ENCODE measurements around the gene GART. TPM values are rescaled to one million over a fixed set of nuclear protein-coding genes. Genes with fewer than 3 reads are reported as not detected.
A peak's percentile ranks its signal among the peaks of the same experiment; 100 is the strongest.

Gene GART
- total RNA-seq, 1 experiment from 2014 or later, result 241 TPM

DNA sequence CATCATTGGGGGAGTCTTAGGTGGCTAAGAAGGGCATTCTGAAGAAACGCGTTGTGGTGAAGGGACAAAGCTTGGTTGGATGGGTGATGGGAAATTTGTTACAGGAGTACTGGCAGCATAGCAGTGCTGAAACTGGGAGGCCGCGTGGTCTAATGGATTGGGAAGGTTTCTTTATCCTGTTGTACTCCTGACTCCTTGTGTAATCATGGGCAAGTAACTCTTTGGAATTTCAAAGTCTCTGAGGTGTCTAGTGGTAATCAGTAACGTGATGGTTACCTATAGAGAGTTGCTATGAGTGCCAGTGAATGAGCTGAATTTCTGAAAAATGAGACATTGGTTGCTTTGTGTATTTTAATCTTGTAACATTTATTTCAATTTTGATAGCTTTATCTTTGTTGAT lies 28.1 kb upstream of the GART start:
- Histone ChIP-seq H3K36me3 (ENCODE audit: control insufficient read depth in 1 of 2, insufficient read depth in 2 of 2, low read length in 2 of 2) (peaks cover 60 to 69% of the 10 kb centered on the region in 2 experiments), H3K9me3 (ENCODE audit: control insufficient read depth in 1 of 2, insufficient read depth in 1 of 2, low read depth in 1 of 2, low read length in 2 of 2) (no peaks in the 10 kb centered on the region), H3K4me3 (replicated peaks in 1 of 2; ENCODE audit: low read depth in 1 of 2, low read length in 2 of 2) (no peak overlapping the region), H3K9ac (ENCODE audit: low read length) (no peak overlapping the region), H2AFZ (ENCODE audit: low read depth, low read length, poor library complexity, severe bottlenecking) (no peak overlapping the region), H3K9me2 (ENCODE audit: insufficient read depth) (no peaks in the 10 kb centered on the region), H3K27me3 (ENCODE audit: insufficient read depth, low read length) (no peaks in the 10 kb centered on the region), H3K4me1 (ENCODE audit: control insufficient read depth in 1 of 2, insufficient read depth in 2 of 2, low read length in 2 of 2) (no peaks in the 10 kb centered on the region), H3K79me2 (ENCODE audit: insufficient read depth, low read length) (peaks cover 94% of the 10 kb centered on the region), H3K27ac (ENCODE audit: low read depth, low read length) (no peak overlapping the region), H4K20me1 (ENCODE audit: insufficient read depth) (peaks cover 16% of the 10 kb centered on the region; the same call in 1 of the 2 replicates), H3K4me2 (ENCODE audit: low read length) (no peak overlapping the region)
- BruUV-seq (replicated peaks), result TSS peak; percentile 3
- TF ChIP-seq CEBPB (IDR thresholded peaks at IDR 0.05; ENCODE audit: low read depth) (no peak), JUND (IDR thresholded peaks at IDR 0.05) (no peak), POLR2A (IDR thresholded peaks at IDR 0.05; ENCODE audit: borderline replicate concordance, extremely low read depth, insufficient read depth, insufficient read length) (no peak), ZFX (IDR thresholded peaks at IDR 0.05) (no peak), POLR2AphosphoS5 (IDR thresholded peaks at IDR 0.05; ENCODE audit: low read depth, low read length) (no peak), SIN3A (IDR thresholded peaks at IDR 0.05; ENCODE audit: low read depth) (no peak)
- TF ChIP-seq, protein P1, sequence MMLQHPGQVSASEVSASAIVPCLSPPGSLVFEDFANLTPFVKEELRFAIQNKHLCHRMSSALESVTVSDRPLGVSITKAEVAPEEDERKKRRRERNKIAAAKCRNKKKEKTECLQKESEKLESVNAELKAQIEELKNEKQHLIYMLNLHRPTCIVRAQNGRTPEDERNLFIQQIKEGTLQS (IDR thresholded peaks at IDR 0.05), result no peak
- TF ChIP-seq, protein P2, sequence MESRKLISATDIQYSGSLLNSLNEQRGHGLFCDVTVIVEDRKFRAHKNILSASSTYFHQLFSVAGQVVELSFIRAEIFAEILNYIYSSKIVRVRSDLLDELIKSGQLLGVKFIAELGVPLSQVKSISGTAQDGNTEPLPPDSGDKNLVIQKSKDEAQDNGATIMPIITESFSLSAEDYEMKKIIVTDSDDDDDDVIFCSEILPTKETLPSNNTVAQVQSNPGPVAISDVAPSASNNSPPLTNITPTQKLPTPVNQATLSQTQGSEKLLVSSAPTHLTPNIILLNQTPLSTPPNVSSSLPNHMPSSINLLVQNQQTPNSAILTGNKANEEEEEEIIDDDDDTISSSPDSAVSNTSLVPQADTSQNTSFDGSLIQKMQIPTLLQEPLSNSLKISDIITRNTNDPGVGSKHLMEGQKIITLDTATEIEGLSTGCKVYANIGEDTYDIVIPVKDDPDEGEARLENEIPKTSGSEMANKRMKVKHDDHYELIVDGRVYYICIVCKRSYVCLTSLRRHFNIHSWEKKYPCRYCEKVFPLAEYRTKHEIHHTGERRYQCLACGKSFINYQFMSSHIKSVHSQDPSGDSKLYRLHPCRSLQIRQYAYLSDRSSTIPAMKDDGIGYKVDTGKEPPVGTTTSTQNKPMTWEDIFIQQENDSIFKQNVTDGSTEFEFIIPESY (IDR thresholded peaks at IDR 0.05; ENCODE audit: extremely low read depth, insufficient replicate concordance, low read length), result no peak
- RAD21 ChIA-PET (ENCODE audit: low non-redundant PET in 1 of 2, low total read pairs in 2 of 2, uncharacterized antibody in 2 of 2, unreplicated experiment in 2 of 2), result no interaction called here
- intact Hi-C loops (cut with micrococcal nuclease), result no loop called here
- ATAC-seq (no peak), DNase-seq (ENCODE audit: low read depth, low spot score) (no peak)
- POLR2A ChIA-PET, result no interaction called here
- CTCF ChIA-PET, result no interaction called here

DNA sequence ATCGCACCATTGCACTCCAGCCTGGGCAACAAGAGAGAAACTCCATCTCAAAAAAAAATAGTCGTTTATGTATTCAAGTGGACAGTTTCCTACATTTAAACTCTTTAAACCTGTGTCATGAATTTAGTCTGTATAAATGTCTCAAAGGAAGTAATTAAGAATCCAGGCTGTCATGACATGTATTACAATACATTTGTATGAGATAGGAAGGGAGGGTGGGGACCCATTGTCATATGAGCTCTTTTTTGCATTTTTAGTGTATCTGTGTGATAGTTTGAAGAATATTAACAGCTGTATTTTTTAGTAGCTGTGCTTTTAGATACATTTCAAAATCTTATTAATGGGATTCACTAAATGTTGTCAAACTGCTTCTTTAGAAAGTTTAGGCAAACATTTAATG lies 26.5 kb upstream of the GART start:
- no peak overlapping the region for H3K4me3 ChIP-seq (replicated peaks in 1 of 2; ENCODE audit: low read depth in 1 of 2, low read length in 2 of 2)
- TF ChIP-seq EZH2phosphoT487 (IDR thresholded peaks at IDR 0.05; ENCODE audit: borderline replicate concordance), result no peak
- no peak for TF ChIP-seq SRF (IDR thresholded peaks at IDR 0.05; ENCODE audit: low read depth)
- TF ChIP-seq, protein P3, sequence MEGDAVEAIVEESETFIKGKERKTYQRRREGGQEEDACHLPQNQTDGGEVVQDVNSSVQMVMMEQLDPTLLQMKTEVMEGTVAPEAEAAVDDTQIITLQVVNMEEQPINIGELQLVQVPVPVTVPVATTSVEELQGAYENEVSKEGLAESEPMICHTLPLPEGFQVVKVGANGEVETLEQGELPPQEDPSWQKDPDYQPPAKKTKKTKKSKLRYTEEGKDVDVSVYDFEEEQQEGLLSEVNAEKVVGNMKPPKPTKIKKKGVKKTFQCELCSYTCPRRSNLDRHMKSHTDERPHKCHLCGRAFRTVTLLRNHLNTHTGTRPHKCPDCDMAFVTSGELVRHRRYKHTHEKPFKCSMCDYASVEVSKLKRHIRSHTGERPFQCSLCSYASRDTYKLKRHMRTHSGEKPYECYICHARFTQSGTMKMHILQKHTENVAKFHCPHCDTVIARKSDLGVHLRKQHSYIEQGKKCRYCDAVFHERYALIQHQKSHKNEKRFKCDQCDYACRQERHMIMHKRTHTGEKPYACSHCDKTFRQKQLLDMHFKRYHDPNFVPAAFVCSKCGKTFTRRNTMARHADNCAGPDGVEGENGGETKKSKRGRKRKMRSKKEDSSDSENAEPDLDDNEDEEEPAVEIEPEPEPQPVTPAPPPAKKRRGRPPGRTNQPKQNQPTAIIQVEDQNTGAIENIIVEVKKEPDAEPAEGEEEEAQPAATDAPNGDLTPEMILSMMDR (IDR thresholded peaks at IDR 0.05 in 2 of 3, conservative IDR thresholded peaks at IDR 0.05 in 1 of 3; ENCODE audit: borderline replicate concordance in 1 of 3, insufficient read depth in 1 of 3, low read depth in 2 of 3, low read length in 2 of 3), result no peak
- TF ChIP-seq CEBPB (IDR thresholded peaks at IDR 0.05; ENCODE audit: low read depth), result no peak
- no peaks in the 10 kb centered on the region for H3K4me1 ChIP-seq (ENCODE audit: control insufficient read depth in 1 of 2, insufficient read depth in 2 of 2, low read length in 2 of 2)
- DNase-seq (ENCODE audit: low read depth, low spot score), result no peak
- POLR2A ChIA-PET, result no interaction called here
- H3K27ac ChIP-seq (ENCODE audit: low read depth, low read length), result no peak overlapping the region
- peaks cover 50 to 65% of the 10 kb centered on the region in 2 experiments for H3K36me3 ChIP-seq (ENCODE audit: control insufficient read depth in 1 of 2, insufficient read depth in 2 of 2, low read length in 2 of 2)
- H3K9me2 ChIP-seq (ENCODE audit: insufficient read depth), result no peaks in the 10 kb centered on the region
- BruUV-seq (replicated peaks), result no TSS peak
- no peaks in the 10 kb centered on the region for H3K27me3 ChIP-seq (ENCODE audit: insufficient read depth, low read length)
- no peak for ATAC-seq
- no peak overlapping the region for H2AFZ ChIP-seq (ENCODE audit: low read depth, low read length, poor library complexity, severe bottlenecking)
- H3K4me2 ChIP-seq (ENCODE audit: low read length), result no peak overlapping the region
- intact Hi-C loops (cut with micrococcal nuclease), result no loop called here
- CTCF ChIA-PET, result no interaction called here
- H3K9me3 ChIP-seq (ENCODE audit: control insufficient read depth in 1 of 2, insufficient read depth in 1 of 2, low read depth in 1 of 2, low read length in 2 of 2), result no peaks in the 10 kb centered on the region
- H3K79me2 ChIP-seq (ENCODE audit: insufficient read depth, low read length), result peaks cover 93% of the 10 kb centered on the region
- RAD21 ChIA-PET (ENCODE audit: low non-redundant PET in 1 of 2, low total read pairs in 2 of 2, uncharacterized antibody in 2 of 2, unreplicated experiment in 2 of 2), result no interaction called here
- H3K9ac ChIP-seq (ENCODE audit: low read length), result no peak overlapping the region
- peaks cover 23% of the 10 kb centered on the region; the same call in 1 of the 2 replicates for H4K20me1 ChIP-seq (ENCODE audit: insufficient read depth)

All from HCT116 (cell line).